ENCODE results near the gene SERP1.

DNA sequence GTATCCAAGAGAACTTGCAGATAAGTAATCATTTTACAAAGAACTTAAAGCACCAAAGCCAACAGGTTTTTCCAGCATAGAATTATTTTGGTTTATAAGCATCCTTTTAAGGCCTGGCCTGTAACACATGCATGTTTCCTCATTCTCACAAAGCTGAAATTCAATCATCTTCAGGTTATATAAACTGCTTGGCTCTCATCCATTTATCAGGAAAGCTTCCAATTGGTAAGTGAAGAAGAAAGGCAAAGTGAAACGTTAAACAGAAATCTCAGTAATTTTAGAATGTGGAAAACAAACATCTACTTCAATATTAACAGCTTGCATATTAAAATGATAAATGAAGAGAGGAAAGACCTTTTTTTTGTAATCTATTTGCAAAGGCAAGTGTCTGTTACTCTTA lies 1.6 kb downstream of the SERP1 start:
- TF ChIP-seq CTCF (IDR thresholded peaks at IDR 0.05) (no peak), POLR2A (IDR thresholded peaks at IDR 0.05) (no peak)
